ENCODE data around the gene NUB1. TPM values are rescaled to one million over a fixed set of nuclear protein-coding genes. Genes with fewer than 3 reads are reported as not detected.

Gene NUB1
- polyA plus RNA-seq, 1 of the 3 experiments (the other 2 are of a cell fraction): 54.0 TPM

DNA sequence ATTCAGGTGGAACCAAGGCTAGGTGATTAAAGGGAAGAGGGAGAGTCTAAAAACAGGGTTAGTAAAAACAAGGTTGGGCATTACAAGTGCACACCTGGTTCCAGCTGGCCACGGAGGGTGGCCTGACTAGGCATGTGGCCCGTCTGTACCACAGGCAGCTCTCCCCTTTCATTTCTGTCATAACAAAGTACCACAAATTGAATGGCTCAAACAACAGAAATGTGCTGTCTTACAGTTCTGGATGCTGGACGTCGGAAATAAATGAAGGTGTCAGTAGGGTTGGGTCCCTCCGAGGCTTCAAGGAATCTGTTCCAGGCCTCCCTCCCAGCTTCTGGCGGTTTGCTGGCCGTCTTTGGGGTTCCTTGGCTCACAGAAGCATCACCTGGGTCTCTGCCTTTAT is 81.6 kb downstream of the NUB1 start:
- Histone ChIP-seq H3F3A (replicated peaks; ENCODE audit: insufficient read depth) (no peaks in the 10 kb centered on the region), H3K79me2 (ENCODE audit: insufficient read depth) (no peaks in the 10 kb centered on the region), H3K27ac (ENCODE audit: low read depth in 2 of 2, low read length in 1 of 2) (no peak overlapping the region), H3K36me3 (replicated peaks in 1 of 2; ENCODE audit: control insufficient read depth in 1 of 2, insufficient read depth in 2 of 2, low read length in 1 of 2) (no peaks in the 10 kb centered on the region), H3K4me2 (no peak overlapping the region), H3K4me1 (ENCODE audit: control insufficient read depth in 1 of 2, insufficient read depth in 2 of 2, low read depth in 1 of 2, low read length in 1 of 2) (peaks cover under 1% of the 10 kb centered on the region in 2 experiments; a peak in 1 of 4 replicates), H3K4me3 (ENCODE audit: low read depth in 2 of 2, low read length in 1 of 2) (no peak overlapping the region), H2AFZ (ENCODE audit: low read depth) (no peak overlapping the region), H3K9me3 (0 out of 2 replicates have a peak, but pooled peaks cover 5% of the 10 kb centered on the region), H3K9ac (no peak overlapping the region), H4K20me1 (ENCODE audit: insufficient read depth) (no peaks in the 10 kb centered on the region), H3K27me3 (ENCODE audit: insufficient read depth) (no peaks in the 10 kb centered on the region), H3K9me2 (no peaks in the 10 kb centered on the region)
- ChIA-PET POLR2A (no interaction called here), CTCF (interaction anchor here (1.0 to 2.7 kb wide), 4 partner anchors 8 to 82 kb away, joined by 3 to 8 read pairs (median 5); no protein-coding TSS in a partner anchor)
- WGBS (ENCODE audit: low lambda C conversion rate): 61% methylated on average over 7 of the region's 7 CpGs
- TF ChIP-seq MAX (IDR thresholded peaks at IDR 0.05; ENCODE audit: low read depth) (no peak), CHD2 (IDR thresholded peaks at IDR 0.05; ENCODE audit: low read length, partially characterized antibody) (no peak), ELF1 (IDR thresholded peaks at IDR 0.05) (no peak), GATA2 (CRISPR knock-in tag; IDR thresholded peaks at IDR 0.05) (no peak), FOSL2 (IDR thresholded peaks at IDR 0.05; ENCODE audit: borderline replicate concordance, low read depth) (no peak), RFX5 (IDR thresholded peaks at IDR 0.05; ENCODE audit: low read length) (no peak)
- TF ChIP-seq, protein P1, sequence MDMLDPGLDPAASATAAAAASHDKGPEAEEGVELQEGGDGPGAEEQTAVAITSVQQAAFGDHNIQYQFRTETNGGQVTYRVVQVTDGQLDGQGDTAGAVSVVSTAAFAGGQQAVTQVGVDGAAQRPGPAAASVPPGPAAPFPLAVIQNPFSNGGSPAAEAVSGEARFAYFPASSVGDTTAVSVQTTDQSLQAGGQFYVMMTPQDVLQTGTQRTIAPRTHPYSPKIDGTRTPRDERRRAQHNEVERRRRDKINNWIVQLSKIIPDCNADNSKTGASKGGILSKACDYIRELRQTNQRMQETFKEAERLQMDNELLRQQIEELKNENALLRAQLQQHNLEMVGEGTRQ (IDR thresholded peaks at IDR 0.05; ENCODE audit: borderline replicate concordance, low read depth, low read length): no peak
- no peak for DNase-seq

DNA sequence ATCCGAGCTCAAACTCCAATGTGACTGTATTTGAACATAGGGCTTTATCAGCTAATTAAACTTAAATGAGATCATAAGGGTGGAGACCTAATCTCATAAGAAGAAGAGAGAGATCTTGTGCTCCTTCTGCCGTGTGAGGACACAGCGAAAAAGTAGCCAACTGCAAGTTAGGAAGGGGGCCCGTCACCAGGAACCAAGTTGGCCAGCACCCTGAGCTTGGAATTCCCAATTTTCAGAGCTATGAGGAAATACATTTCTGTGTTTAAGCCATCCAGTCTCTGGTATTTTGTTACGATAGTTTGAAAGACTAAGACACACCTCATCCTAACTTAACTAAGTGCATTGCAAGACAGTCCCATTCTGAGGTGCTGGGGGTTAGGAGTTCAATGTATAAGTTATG is 82.3 kb downstream of the NUB1 start:
- no peaks in the 10 kb centered on the region for H4K20me1 ChIP-seq (ENCODE audit: insufficient read depth)
- 79% methylated on average over 5 of the region's 5 CpGs for WGBS (ENCODE audit: low lambda C conversion rate)
- CTCF ChIA-PET: interaction anchor here (1.0 to 2.7 kb wide), 3 partner anchors 9 to 25 kb away, joined by 3 to 8 read pairs (median 5); no protein-coding TSS in a partner anchor
- H3K27me3 ChIP-seq (ENCODE audit: insufficient read depth): no peaks in the 10 kb centered on the region
- H3K36me3 ChIP-seq (replicated peaks in 1 of 2; ENCODE audit: control insufficient read depth in 1 of 2, insufficient read depth in 2 of 2, low read length in 1 of 2): no peaks in the 10 kb centered on the region
- H3K9me3 ChIP-seq: 0 out of 2 replicates have a peak, but pooled peaks cover 5% of the 10 kb centered on the region
- no peak for DNase-seq
- H3F3A ChIP-seq (replicated peaks; ENCODE audit: insufficient read depth): no peaks in the 10 kb centered on the region
- H3K4me1 ChIP-seq (ENCODE audit: control insufficient read depth in 1 of 2, insufficient read depth in 2 of 2, low read depth in 1 of 2, low read length in 1 of 2): peaks cover 7 to 8% of the 10 kb centered on the region in 2 experiments; a peak in 1 of 4 replicates
- H3K27ac ChIP-seq (ENCODE audit: low read depth in 2 of 2, low read length in 1 of 2): no peak overlapping the region
- no peak overlapping the region for H2AFZ ChIP-seq (ENCODE audit: low read depth)
- H3K9ac ChIP-seq: no peak overlapping the region
- H3K9me2 ChIP-seq: no peaks in the 10 kb centered on the region
- no peak overlapping the region for H3K4me3 ChIP-seq (ENCODE audit: low read depth in 2 of 2, low read length in 1 of 2)
- no peaks in the 10 kb centered on the region for H3K79me2 ChIP-seq (ENCODE audit: insufficient read depth)
- POLR2A ChIA-PET: no interaction called here
- H3K4me2 ChIP-seq: no peak overlapping the region
- TF ChIP-seq MAX (IDR thresholded peaks at IDR 0.05; ENCODE audit: low read depth) (no peak), MXI1 (IDR thresholded peaks at IDR 0.05; ENCODE audit: low read depth, low read length) (no peak), MEF2A (IDR thresholded peaks at IDR 0.05; ENCODE audit: borderline replicate concordance, low read depth) (no peak), SMC3 (IDR thresholded peaks at IDR 0.05; ENCODE audit: low read depth, low read length) (no peak), GABPA (IDR thresholded peaks at IDR 0.05; ENCODE audit: low read depth) (no peak), TCF12 (IDR thresholded peaks at IDR 0.05) (no peak), TAF1 (IDR thresholded peaks at IDR 0.05; ENCODE audit: borderline replicate concordance, low read depth, low read length) (no peak), POLR2AphosphoS5 (IDR thresholded peaks at IDR 0.05; ENCODE audit: low read depth, low read length) (no peak), SIN3A (IDR thresholded peaks at IDR 0.05; ENCODE audit: borderline replicate concordance, low read depth, low read length) (no peak), ZBTB33 (IDR thresholded peaks at IDR 0.05; ENCODE audit: borderline replicate concordance, low read depth) (no peak), FOSL2 (IDR thresholded peaks at IDR 0.05; ENCODE audit: borderline replicate concordance, low read depth) (no peak), USF1 (IDR thresholded peaks at IDR 0.05; ENCODE audit: borderline replicate concordance, low read depth) (no peak), REST (IDR thresholded peaks at IDR 0.05; ENCODE audit: low read depth, low read length) (no peak)
- TF ChIP-seq, protein P1 (IDR thresholded peaks at IDR 0.05; ENCODE audit: borderline replicate concordance, low read depth, low read length): no peak

Data from SK-N-SH (cell line).